Smooth muscle cell (in vitro differentiated cells): Measurements from ENCODE around the gene BLACAT1. TPM values are rescaled to one million over a fixed set of nuclear protein-coding genes. Genes with fewer than 3 reads are reported as not detected.

Experiments
- DNase-seq: peaks from one replicate; lab custom pipeline; 2025; ENCODE audit not compliant: unreplicated experiment; lab: John Stamatoyannopoulos, UW
- H2AFZ ChIP-seq: fragments of 200-600 bp; sonication (generic); 2 replicates; pipeline ENCODE4 v1.6.0; 2016; ENCODE audit warnings: antibody characterized with exemption, low read depth, mild to moderate bottlenecking
- H3F3A ChIP-seq: fragments of 200-600 bp; sonication (generic); 2 replicates; pipeline ENCODE4 v1.6.0; 2017; ENCODE audit warnings: antibody characterized with exemption, low read depth
- H3K27ac ChIP-seq: fragments of 200-600 bp; sonication (generic); 2 replicates; pipeline ENCODE4 v1.5.1; 2016; ENCODE audit warnings: low read depth, mild to moderate bottlenecking
- H3K27me3 ChIP-seq: fragments of 200-600 bp; sonication (generic); 2 replicates; pipeline ENCODE4 v1.6.1; 2016; ENCODE audit warnings: low read depth, mild to moderate bottlenecking
- H3K36me3 ChIP-seq: fragments of 200-600 bp; sonication (generic); 2 replicates; pipeline ENCODE4 v1.5.1; 2016; ENCODE audit warnings: low read depth
- H3K4me1 ChIP-seq: fragments of 200-600 bp; sonication (generic); 2 replicates; pipeline ENCODE4 v1.5.1; 2016; ENCODE audit warnings: low read depth
- H3K4me2 ChIP-seq: fragments of 200-600 bp; sonication (generic); 2 replicates; pipeline ENCODE4 v1.6.0; 2016; ENCODE audit warnings: mild to moderate bottlenecking
- H3K4me3 ChIP-seq: fragments of 200-600 bp; sonication (generic); 2 replicates; pipeline ENCODE4 v1.5.1; 2016; ENCODE audit warnings: mild to moderate bottlenecking
- H3K79me2 ChIP-seq: fragments of 200-600 bp; sonication (generic); 2 replicates; pipeline ENCODE4 v1.6.0; 2016; ENCODE audit warnings: low read depth, mild to moderate bottlenecking
- H3K9ac ChIP-seq: fragments of 200-600 bp; sonication (generic); 2 replicates; pipeline ENCODE4 v1.6.0; 2016; ENCODE audit warnings: low read depth
- H3K9me3 ChIP-seq: fragments of 200-600 bp; sonication (generic); replicated peaks from 2 replicates; pipeline ENCODE4 v1.5.1; 2016; ENCODE audit warnings: low read depth
- H4K20me1 ChIP-seq: fragments of 200-600 bp; sonication (generic); 2 replicates; pipeline ENCODE4 v1.6.0; 2016; ENCODE audit warnings: low read depth
- WGBS: methylation state at CpG from one replicate; pipeline ENCODE4 v1.1.7; 2016; ENCODE audit warnings: low lambda C conversion rate; 5-methylcytosine and 5-hydroxymethylcytosine counted together
- polyA plus RNA-seq: library from polyadenylated mRNA; unstranded; fragments of >200 nt; fragmentation: Nextera tagmentation; extraction: Ambion mirVana; gene quantifications from 2 replicates; pipeline ENCODE4 v1.2.1, GENCODE V29; 2016
- total RNA-seq: library from RNA; depleted of rRNA; stranded (reverse); fragments of >200 nt; gene quantifications from 2 replicates; pipeline ENCODE4 v1.2.3, GENCODE V29; 2014
- TF ChIP-seq, protein P1 (sequence below): fragments of 200-600 bp; sonication (generic); IDR thresholded peaks from 2 replicates; pipeline ENCODE4 v1.5.1; 2017; ENCODE audit warnings: borderline replicate concordance, mild to moderate bottlenecking, antibody characterized with exemption; ENCODE audit not compliant: insufficient read depth, poor library complexity, severe bottlenecking

Gene BLACAT1
- total and polyA plus RNA-seq, 2 experiments from 2014 or later = 0.72 to 3.9 TPM

DNA sequence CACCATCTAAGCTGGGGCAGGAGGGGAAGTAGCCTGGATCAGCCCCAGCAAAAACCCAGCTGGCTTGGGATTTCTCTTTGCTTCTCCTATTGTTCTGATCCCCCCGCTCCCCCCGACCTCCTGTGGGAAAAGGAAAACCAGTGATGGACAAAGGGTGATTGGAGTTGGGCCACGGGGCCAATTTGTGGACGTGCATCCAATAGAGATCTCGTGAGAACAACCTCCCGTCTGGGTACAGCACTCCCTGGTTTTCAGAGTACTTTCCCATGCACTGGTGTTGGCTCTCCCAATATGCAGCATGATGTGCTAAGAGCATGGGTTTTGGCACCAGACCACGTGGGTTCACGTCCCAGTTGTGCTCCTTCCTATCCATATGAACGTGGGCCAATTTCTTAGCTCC, 9.0 kb downstream of the BLACAT1 start:
- no peak overlapping the region for H3K27ac ChIP-seq
- H4K20me1 ChIP-seq = peaks cover 46% of the 10 kb centered on the region
- WGBS = 82% methylated on average over 9 of the region's 9 CpGs
- H2AFZ ChIP-seq = no peak overlapping the region
- no peaks in the 10 kb centered on the region for H3K27me3 ChIP-seq
- peaks cover 13% of the 10 kb centered on the region for H3F3A ChIP-seq
- H3K4me1 ChIP-seq = peaks cover 95% of the 10 kb centered on the region
- TF ChIP-seq, protein P1, sequence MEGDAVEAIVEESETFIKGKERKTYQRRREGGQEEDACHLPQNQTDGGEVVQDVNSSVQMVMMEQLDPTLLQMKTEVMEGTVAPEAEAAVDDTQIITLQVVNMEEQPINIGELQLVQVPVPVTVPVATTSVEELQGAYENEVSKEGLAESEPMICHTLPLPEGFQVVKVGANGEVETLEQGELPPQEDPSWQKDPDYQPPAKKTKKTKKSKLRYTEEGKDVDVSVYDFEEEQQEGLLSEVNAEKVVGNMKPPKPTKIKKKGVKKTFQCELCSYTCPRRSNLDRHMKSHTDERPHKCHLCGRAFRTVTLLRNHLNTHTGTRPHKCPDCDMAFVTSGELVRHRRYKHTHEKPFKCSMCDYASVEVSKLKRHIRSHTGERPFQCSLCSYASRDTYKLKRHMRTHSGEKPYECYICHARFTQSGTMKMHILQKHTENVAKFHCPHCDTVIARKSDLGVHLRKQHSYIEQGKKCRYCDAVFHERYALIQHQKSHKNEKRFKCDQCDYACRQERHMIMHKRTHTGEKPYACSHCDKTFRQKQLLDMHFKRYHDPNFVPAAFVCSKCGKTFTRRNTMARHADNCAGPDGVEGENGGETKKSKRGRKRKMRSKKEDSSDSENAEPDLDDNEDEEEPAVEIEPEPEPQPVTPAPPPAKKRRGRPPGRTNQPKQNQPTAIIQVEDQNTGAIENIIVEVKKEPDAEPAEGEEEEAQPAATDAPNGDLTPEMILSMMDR = no peak
- H3K9ac ChIP-seq = no peak overlapping the region
- DNase-seq = no peak
- H3K9me3 ChIP-seq = no peaks in the 10 kb centered on the region
- peak overlapping the region; percentile 97 for H3K4me2 ChIP-seq
- no peaks in the 10 kb centered on the region for H3K36me3 ChIP-seq
- H3K79me2 ChIP-seq = peaks cover 16% of the 10 kb centered on the region
- no peak overlapping the region for H3K4me3 ChIP-seq

DNA sequence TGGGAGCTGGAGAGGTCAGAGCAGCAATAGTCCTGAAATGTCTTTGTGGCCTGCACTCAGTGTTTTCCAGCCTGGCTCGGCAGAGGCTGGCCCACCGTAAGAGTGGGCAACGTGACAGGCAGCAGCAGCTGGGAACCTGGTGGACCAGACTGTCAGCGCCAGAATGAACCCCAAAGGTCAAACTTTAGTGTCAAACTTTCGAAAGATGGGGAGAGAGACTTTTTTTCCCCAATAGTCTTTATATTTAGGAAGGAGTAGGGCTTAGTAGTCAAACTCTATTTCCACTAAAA, 10.3 kb downstream of the BLACAT1 start:
- Histone ChIP-seq H3K27me3 (no peaks in the 10 kb centered on the region), H2AFZ (no peak overlapping the region), H3K4me1 (peaks cover 95% of the 10 kb centered on the region), H3K79me2 (peaks cover 16% of the 10 kb centered on the region), H3K9ac (peak overlapping the region; percentile 11), H3F3A (peaks cover 18% of the 10 kb centered on the region), H3K36me3 (no peaks in the 10 kb centered on the region), H3K4me3 (no peak overlapping the region), H3K4me2 (peak overlapping the region; percentile 82), H4K20me1 (peaks cover 52% of the 10 kb centered on the region), H3K27ac (peak overlapping the region; percentile 35), H3K9me3 (no peaks in the 10 kb centered on the region)
- TF ChIP-seq, protein P1 = no peak
- 71% methylated on average over 5 of the region's 5 CpGs for WGBS
- DNase-seq = no peak

- H3K9ac ChIP-seq = peak overlapping the region; percentile 11
- H2AFZ ChIP-seq = no peak overlapping the region
- TF ChIP-seq, protein P1 = no peak
Measured at GRCh38 chr1:205444931-205445645, 10.8 kb downstream of the BLACAT1 start.

More at GRCh38 chr1:205444931-205445645, 10.8 kb downstream of the BLACAT1 start:
- Histone ChIP-seq H3K4me2 (peak overlapping the region; percentile 82), H3K27ac (peak overlapping the region; percentile 35), H3F3A (peaks cover 18% of the 10 kb centered on the region), H3K27me3 (no peaks in the 10 kb centered on the region), H3K4me1 (peaks cover 93% of the 10 kb centered on the region), H3K4me3 (peak overlapping the region; percentile 15), H3K79me2 (peaks cover 16% of the 10 kb centered on the region), H3K36me3 (no peaks in the 10 kb centered on the region), H3K9me3 (no peaks in the 10 kb centered on the region), H4K20me1 (peaks cover 52% of the 10 kb centered on the region)
- 9% methylated on average over 17 of the region's 18 CpGs for WGBS
- DNase-seq = no peak
